ENCODE data around the gene PRKN. TPM values are rescaled to one million over a fixed set of nuclear protein-coding genes. Genes with fewer than 3 reads are reported as not detected.

PRKN gene
- total RNA-seq, 1 donor from 2014 or later: 25.5 TPM

DNA sequence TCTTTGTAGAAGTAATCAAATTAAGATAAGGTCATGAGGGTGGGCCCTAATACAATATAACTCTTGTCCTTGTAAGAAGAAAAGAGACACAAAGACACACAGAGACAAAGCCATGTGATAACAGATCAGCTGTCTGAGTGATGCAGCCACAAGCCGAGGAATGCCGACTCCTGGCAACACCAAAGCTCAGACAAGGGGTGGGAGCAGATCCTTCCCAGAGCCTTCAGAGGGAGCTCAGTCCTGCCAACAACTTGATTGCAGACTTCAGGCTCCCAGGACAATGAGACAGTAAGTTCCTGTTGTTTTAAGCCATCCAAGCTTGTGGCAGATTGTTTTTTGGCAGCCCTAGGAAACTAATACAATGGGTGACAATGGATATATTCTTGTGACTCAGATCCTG is 1128.7 kb downstream of the PRKN start:
- intact Hi-C loops (cut with micrococcal nuclease): no loop called here
- H3K4me3 ChIP-seq: no peak overlapping the region
- peaks cover 16% of the 10 kb centered on the region for H3K9me3 ChIP-seq (replicated peaks)
- H3K27ac ChIP-seq (replicated peaks): no peak overlapping the region
- no peaks in the 10 kb centered on the region for H3K36me3 ChIP-seq
- H3K27me3 ChIP-seq (ENCODE audit: low read depth): no peaks in the 10 kb centered on the region
- H3K4me1 ChIP-seq: no peaks in the 10 kb centered on the region
- TF ChIP-seq, protein P1, sequence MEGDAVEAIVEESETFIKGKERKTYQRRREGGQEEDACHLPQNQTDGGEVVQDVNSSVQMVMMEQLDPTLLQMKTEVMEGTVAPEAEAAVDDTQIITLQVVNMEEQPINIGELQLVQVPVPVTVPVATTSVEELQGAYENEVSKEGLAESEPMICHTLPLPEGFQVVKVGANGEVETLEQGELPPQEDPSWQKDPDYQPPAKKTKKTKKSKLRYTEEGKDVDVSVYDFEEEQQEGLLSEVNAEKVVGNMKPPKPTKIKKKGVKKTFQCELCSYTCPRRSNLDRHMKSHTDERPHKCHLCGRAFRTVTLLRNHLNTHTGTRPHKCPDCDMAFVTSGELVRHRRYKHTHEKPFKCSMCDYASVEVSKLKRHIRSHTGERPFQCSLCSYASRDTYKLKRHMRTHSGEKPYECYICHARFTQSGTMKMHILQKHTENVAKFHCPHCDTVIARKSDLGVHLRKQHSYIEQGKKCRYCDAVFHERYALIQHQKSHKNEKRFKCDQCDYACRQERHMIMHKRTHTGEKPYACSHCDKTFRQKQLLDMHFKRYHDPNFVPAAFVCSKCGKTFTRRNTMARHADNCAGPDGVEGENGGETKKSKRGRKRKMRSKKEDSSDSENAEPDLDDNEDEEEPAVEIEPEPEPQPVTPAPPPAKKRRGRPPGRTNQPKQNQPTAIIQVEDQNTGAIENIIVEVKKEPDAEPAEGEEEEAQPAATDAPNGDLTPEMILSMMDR (IDR thresholded peaks at IDR 0.05; ENCODE audit: borderline replicate concordance): no peak
- no peak for DNase-seq

DNA sequence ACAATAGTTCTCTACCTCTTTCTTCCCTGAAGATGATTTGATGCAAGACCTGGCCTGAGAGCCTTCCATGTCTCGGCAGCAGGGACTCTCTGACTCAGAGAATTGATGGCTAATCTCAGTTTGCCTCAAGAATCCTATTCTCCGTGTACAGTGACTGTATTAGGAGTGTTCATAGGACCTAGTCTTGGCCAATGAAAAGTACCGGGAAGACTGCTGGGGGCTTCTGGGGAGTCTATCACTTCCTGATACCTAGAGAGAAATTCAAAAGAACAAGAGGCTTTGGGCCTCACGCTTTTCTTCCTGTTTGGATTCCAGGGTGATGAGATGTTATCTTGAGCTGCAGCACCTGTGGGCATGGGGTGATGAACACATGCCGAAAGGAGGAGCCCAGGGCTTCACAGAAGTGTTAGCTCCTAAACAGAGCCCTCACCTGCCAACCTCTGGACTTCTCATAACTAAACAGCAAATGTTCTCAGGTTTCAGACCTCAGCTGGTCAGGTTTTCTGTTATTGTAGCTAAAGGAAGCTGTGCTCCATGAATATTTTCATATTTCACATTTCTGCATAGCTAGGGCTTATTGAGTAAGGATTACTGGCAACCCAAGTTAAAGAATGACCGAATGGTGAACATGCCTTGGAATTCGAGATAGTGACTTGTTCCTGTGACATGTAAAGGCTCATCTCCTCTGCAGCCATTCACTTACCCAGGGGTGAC is 1130.6 kb downstream of the PRKN start:
- H3K27ac ChIP-seq (replicated peaks): no peak overlapping the region
- no peaks in the 10 kb centered on the region for H3K36me3 ChIP-seq
- H3K9me3 ChIP-seq (replicated peaks): peaks cover 16% of the 10 kb centered on the region
- H3K4me3 ChIP-seq: no peak overlapping the region
- H3K4me1 ChIP-seq: no peaks in the 10 kb centered on the region
- no peak for DNase-seq
- no peaks in the 10 kb centered on the region for H3K27me3 ChIP-seq (ENCODE audit: low read depth)
- TF ChIP-seq, protein P1 (IDR thresholded peaks at IDR 0.05; ENCODE audit: borderline replicate concordance): no peak
- intact Hi-C loops (cut with micrococcal nuclease): no loop called here

DNA sequence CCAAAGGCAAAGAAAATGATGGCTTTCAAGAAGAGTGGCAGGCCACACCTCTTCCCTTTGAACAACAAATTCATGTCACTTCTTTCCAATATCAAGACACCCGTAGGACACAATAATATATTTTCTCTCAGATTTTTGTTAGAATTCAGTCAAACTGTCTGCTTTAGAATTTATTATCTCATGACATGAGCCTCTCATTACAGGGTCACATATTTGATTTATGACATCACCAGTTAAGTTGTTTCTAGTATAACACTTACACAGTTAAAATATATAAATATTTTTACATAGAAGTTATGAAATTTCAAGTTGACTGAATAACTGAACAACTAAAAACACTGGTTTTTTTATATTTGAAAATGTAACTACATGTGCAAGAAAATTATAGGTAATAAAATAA is 1133.2 kb downstream of the PRKN start:
- no peak for DNase-seq
- Histone ChIP-seq H3K4me1 (no peaks in the 10 kb centered on the region), H3K36me3 (no peaks in the 10 kb centered on the region), H3K9me3 (replicated peaks) (peaks cover 16% of the 10 kb centered on the region), H3K27me3 (ENCODE audit: low read depth) (no peaks in the 10 kb centered on the region), H3K27ac (replicated peaks) (no peak overlapping the region), H3K4me3 (no peak overlapping the region)
- intact Hi-C loops (cut with micrococcal nuclease): no loop called here
- TF ChIP-seq, protein P1 (IDR thresholded peaks at IDR 0.05; ENCODE audit: borderline replicate concordance): no peak

DNA sequence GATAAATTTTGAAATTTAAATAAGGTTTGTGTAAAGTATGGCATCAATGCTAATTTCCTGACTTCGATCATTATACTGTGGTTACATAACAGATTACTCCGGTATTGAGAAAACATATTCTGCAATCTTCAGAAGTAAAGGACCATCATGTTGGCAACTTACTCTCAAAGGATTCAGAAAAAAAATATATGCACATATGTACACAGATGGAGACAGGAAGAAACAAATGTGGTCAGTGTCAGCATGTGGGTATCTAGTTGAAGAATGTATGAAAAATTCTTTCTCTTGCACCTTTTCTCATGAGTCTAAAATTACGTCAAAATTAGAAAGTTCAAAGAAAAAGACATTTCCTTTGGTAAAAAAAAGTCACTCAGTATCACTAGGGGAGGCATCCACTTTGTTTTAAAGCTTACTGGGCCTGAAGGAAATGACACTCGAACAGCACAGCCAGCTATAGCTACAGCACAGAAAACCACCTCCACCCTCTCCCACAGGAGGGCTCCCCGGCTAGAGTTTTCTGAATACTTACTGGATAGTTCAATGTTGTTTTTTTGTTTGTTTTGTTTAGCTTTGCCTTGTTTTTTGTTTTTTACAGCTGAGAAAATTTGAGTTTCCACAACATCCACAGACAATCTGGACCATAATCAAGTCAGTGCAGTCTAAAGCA is 1136.5 kb downstream of the PRKN start:
- intact Hi-C loops (cut with micrococcal nuclease): no loop called here
- no peaks in the 10 kb centered on the region for H3K27me3 ChIP-seq (ENCODE audit: low read depth)

DNA sequence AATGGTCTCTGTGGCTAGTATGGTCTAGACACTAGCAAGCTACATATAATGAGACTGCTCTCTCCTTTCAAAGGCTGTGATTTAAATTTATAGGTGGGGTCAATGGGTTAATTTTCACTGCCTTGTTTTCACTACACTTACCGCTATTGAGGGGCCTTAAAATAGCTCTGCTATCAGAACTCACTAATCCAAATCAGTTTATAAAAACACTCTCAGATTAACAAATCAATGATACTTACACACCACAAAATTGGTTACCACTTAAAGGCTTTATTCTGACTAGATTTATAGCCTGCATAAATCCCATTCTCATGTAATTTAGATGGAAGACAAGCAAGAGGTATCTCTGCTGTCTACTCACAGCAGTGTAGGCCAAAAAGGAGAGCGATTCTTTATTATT is 1140.7 kb downstream of the PRKN start:
- Histone ChIP-seq H3K27me3 (ENCODE audit: low read depth) (no peaks in the 10 kb centered on the region), H3K36me3 (no peaks in the 10 kb centered on the region), H3K9me3 (replicated peaks) (no peaks in the 10 kb centered on the region), H3K27ac (replicated peaks) (no peak overlapping the region), H3K4me3 (no peak overlapping the region), H3K4me1 (no peaks in the 10 kb centered on the region)
- no peak for DNase-seq
- intact Hi-C loops (cut with micrococcal nuclease): no loop called here
- TF ChIP-seq, protein P1 (IDR thresholded peaks at IDR 0.05; ENCODE audit: borderline replicate concordance): no peak

More for the DNA sequence above, 1136.5 kb downstream of the PRKN start:
- Histone ChIP-seq H3K9me3 (replicated peaks) (peaks cover 8% of the 10 kb centered on the region), H3K4me3 (no peak overlapping the region), H3K36me3 (no peaks in the 10 kb centered on the region), H3K4me1 (no peaks in the 10 kb centered on the region), H3K27ac (replicated peaks) (no peak overlapping the region)
- TF ChIP-seq, protein P1 (IDR thresholded peaks at IDR 0.05; ENCODE audit: borderline replicate concordance): no peak
- DNase-seq: no peak
